Upper lobe of left lung (tissue), 4 donors: Measurements from ENCODE around the gene RCC2.

Source experiments
- CTCF ChIP-seq, 6 experiments: fragments of 450-650 bp in 4 of 6; fragments of 200-600 bp in 2 of 6; sonication (generic) in 2 of 6; IDR thresholded peaks; one replicate each; pipeline ENCODE4 v1.5.1; 2016 to 2019; ENCODE audit warnings: antibody characterized with exemption in 6 of 6
- EP300 ChIP-seq, 4 donors: sonication (generic); formaldehyde crosslinking; IDR thresholded peaks; one replicate each; pipeline ENCODE4 v1.5.1; 2017; ENCODE audit warnings: antibody characterized with exemption in 4 of 4, control low read depth in 2 of 4
- POLR2A ChIP-seq, 4 donors: fragments of 450-650 bp; IDR thresholded peaks; one replicate each; pipeline ENCODE4 v1.5.1; 2016 to 2017; ENCODE audit warnings: antibody characterized with exemption in 4 of 4, mild to moderate bottlenecking in 2 of 4
- POLR2AphosphoS5 ChIP-seq, 2 donors: sonication (generic); formaldehyde crosslinking; IDR thresholded peaks; one replicate each; pipeline ENCODE4 v1.5.1; 2017; ENCODE audit warnings: antibody characterized with exemption in 2 of 2

- no peak for TF ChIP-seq CTCF (IDR thresholded peaks at IDR 0.05)
- TF ChIP-seq POLR2A (IDR thresholded peaks at IDR 0.05): no peak
- no peak for TF ChIP-seq POLR2AphosphoS5 (IDR thresholded peaks at IDR 0.05)
- TF ChIP-seq EP300 (IDR thresholded peaks at IDR 0.05): no peak
Measured at GRCh38 chr1:17370618-17371017, 68.9 kb downstream of the RCC2 start.
